AML-193 (cell line): Measurements from ENCODE around the gene SAFB2.

Source experiments
- DNase-seq, 2 experiments: peaks; one replicate each; lab custom pipeline; 2025; lab: John Stamatoyannopoulos, UW

The SAFB2 gene

GRCh38 chr19:5542665-5543064, 79.9 kb downstream of the SAFB2 start:
- no peak for DNase-seq

DNA sequence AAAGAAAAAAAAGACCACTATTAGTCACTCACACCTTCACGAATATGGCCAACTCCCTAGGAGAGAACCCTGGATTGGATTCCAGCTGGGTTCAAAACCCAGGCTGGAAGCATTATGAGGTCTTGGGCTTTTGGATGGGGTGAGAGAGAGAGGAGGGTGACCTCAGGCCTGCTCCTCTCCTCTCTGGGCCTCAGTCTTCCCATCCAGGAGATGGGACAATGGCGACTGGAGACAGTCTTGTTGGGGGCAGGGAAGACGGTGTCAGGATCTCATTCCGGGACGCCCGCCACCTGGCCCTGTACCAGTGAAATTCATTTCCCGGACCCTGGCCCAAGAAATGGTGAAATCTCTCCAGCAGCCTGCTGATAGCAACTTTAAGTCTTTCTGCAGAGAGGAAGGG, 81.1 kb downstream of the SAFB2 start:
- no peak for DNase-seq

- no peak for DNase-seq
These were observed 82.4 kb downstream of the SAFB2 start for GRCh38 chr19:5540208-5540607.

DNA sequence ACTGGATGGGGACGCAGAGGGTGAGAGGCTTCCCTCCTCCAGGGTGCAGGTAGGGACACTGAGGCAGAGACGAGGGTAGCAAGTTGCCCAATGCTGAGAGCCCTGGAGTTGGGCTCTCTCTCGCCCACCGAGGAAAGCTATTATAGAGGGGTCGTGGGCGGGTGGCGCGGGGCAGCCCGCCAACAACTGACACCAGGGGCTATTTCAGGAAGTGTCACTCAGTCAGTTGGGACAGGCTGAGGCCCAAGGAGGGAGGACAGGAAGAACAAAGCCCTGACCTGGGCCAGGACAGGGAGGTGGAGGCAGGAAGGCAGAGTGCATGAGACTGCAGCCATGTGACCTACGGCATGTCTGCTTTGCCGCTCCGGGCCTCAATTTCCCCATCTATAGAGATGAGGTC, 84.7 kb downstream of the SAFB2 start:
- DNase-seq: no peak
